Measurements from ENCODE around the gene PKP4. TPM values are rescaled to one million over a fixed set of nuclear protein-coding genes. Genes with fewer than 3 reads are reported as not detected.

PKP4 gene
- total RNA-seq, 1 donor from 2014 or later: 119 TPM

GRCh38 chr2:158511706-158512105 lies 55.0 kb downstream of the PKP4 start:
- peaks cover 23% of the 10 kb centered on the region for H3K36me3 Mint-ChIP-seq (ENCODE audit: unreplicated experiment)
- DNase-seq (ENCODE audit: extremely low spot score, unreplicated experiment): no peak
- no peaks in the 10 kb centered on the region for H3K27me3 Mint-ChIP-seq (ENCODE audit: unreplicated experiment)
- H3K9me3 Mint-ChIP-seq (ENCODE audit: unreplicated experiment): no peaks in the 10 kb centered on the region
- H3K4me3 Mint-ChIP-seq (ENCODE audit: unreplicated experiment): no peak overlapping the region
- TF ChIP-seq CTCF (IDR thresholded peaks at IDR 0.05): no peak
- H3K4me1 Mint-ChIP-seq (ENCODE audit: unreplicated experiment): peaks cover 44% of the 10 kb centered on the region
- H3K27ac Mint-ChIP-seq (ENCODE audit: unreplicated experiment): no peak overlapping the region

DNA sequence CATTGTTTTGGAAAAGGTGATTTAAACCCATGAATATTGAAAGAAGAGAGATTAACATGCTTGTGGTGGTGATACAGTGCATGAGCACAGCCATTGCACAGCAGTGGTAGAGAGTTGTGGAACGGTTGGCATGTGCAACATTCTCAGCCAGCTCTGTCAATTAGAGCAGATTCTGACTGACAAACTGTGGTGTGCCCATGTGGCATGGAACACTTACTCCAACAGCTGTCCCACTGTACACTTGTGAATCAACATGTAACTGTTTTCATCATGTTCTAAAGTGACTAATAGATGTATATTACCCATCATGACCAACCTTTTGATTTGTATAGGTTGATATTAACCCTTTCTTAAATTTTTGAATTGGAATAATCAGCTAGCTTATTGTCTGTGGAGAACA lies 55.6 kb downstream of the PKP4 start:
- no peak for DNase-seq (ENCODE audit: extremely low spot score, unreplicated experiment)
- no peaks in the 10 kb centered on the region for H3K9me3 Mint-ChIP-seq (ENCODE audit: unreplicated experiment)
- no peak for TF ChIP-seq CTCF (IDR thresholded peaks at IDR 0.05)
- peaks cover 37% of the 10 kb centered on the region for H3K4me1 Mint-ChIP-seq (ENCODE audit: unreplicated experiment)
- H3K27me3 Mint-ChIP-seq (ENCODE audit: unreplicated experiment): no peaks in the 10 kb centered on the region
- H3K36me3 Mint-ChIP-seq (ENCODE audit: unreplicated experiment): peaks cover 23% of the 10 kb centered on the region
- H3K27ac Mint-ChIP-seq (ENCODE audit: unreplicated experiment): no peak overlapping the region
- no peak overlapping the region for H3K4me3 Mint-ChIP-seq (ENCODE audit: unreplicated experiment)

GRCh38 chr2:158513841-158514240 lies 57.1 kb downstream of the PKP4 start:
- no peak for TF ChIP-seq CTCF (IDR thresholded peaks at IDR 0.05)
- no peaks in the 10 kb centered on the region for H3K27me3 Mint-ChIP-seq (ENCODE audit: unreplicated experiment)
- DNase-seq (ENCODE audit: extremely low spot score, unreplicated experiment): no peak
- H3K27ac Mint-ChIP-seq (ENCODE audit: unreplicated experiment): no peak overlapping the region
- no peaks in the 10 kb centered on the region for H3K9me3 Mint-ChIP-seq (ENCODE audit: unreplicated experiment)
- H3K36me3 Mint-ChIP-seq (ENCODE audit: unreplicated experiment): peaks cover 21% of the 10 kb centered on the region
- H3K4me3 Mint-ChIP-seq (ENCODE audit: unreplicated experiment): no peak overlapping the region
- peaks cover 35% of the 10 kb centered on the region for H3K4me1 Mint-ChIP-seq (ENCODE audit: unreplicated experiment)

DNA sequence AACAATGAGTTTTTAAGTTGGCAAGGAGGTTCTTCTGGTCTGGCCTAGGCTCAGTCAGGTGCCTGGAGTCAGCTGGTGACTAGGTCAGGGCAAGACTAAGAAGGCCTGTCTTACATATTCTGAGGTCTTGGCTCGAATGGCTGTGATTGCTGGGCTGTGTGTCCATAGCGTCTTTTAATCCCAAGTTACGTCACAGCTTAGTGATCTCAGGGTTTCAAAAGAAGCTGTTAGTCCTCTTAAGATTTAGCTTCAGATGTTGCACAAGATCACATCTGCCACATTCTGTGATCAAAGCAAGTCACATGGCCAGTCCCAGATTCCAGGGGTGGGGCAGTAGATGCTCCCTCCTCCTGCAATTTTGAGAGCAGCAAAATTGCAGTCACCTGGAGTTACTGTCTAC lies 61.3 kb downstream of the PKP4 start:
- peaks cover 38% of the 10 kb centered on the region for H3K36me3 Mint-ChIP-seq (ENCODE audit: unreplicated experiment)
- no peaks in the 10 kb centered on the region for H3K9me3 Mint-ChIP-seq (ENCODE audit: unreplicated experiment)
- no peak for TF ChIP-seq CTCF (IDR thresholded peaks at IDR 0.05)
- no peaks in the 10 kb centered on the region for H3K27me3 Mint-ChIP-seq (ENCODE audit: unreplicated experiment)
- H3K4me1 Mint-ChIP-seq (ENCODE audit: unreplicated experiment): peaks cover 22% of the 10 kb centered on the region
- H3K27ac Mint-ChIP-seq (ENCODE audit: unreplicated experiment): no peak overlapping the region
- H3K4me3 Mint-ChIP-seq (ENCODE audit: unreplicated experiment): no peak overlapping the region
- DNase-seq (ENCODE audit: extremely low spot score, unreplicated experiment): no peak

DNA sequence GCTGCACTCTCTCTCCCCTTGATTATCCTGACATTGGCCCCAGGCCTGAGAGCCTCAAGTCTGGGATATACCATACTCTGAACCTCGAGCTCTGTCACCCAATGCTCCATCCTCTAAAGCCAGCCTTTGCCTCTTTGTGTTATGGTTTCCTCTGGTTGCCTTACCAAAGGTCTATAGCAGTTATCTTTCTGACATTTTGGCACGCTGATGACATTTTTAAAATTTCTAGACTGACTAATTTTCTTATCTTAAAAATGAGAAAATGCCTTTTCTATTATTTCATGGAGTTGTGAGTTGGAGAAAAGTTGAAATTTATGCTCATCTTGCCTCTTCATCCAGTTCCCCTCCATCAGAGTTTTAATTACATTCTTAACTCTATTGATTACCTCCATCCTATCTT lies 62.7 kb downstream of the PKP4 start:
- H3K27ac Mint-ChIP-seq (ENCODE audit: unreplicated experiment): no peak overlapping the region
- peaks cover 18% of the 10 kb centered on the region for H3K4me1 Mint-ChIP-seq (ENCODE audit: unreplicated experiment)
- no peaks in the 10 kb centered on the region for H3K27me3 Mint-ChIP-seq (ENCODE audit: unreplicated experiment)
- H3K36me3 Mint-ChIP-seq (ENCODE audit: unreplicated experiment): peaks cover 28% of the 10 kb centered on the region
- TF ChIP-seq CTCF (IDR thresholded peaks at IDR 0.05): no peak
- H3K9me3 Mint-ChIP-seq (ENCODE audit: unreplicated experiment): no peaks in the 10 kb centered on the region
- no peak overlapping the region for H3K4me3 Mint-ChIP-seq (ENCODE audit: unreplicated experiment)
- DNase-seq (ENCODE audit: extremely low spot score, unreplicated experiment): no peak

Data from osteocyte (in vitro differentiated cells).